ENCODE measurements around the gene UNC93B1.
"Not testable (repeated sequence)": the region's sequence is repeated elsewhere in the genome, so short reads cannot be mapped to it uniquely, and the experiment has no call there.

The UNC93B1 gene

GRCh38 chr11:67982255-67982857 is 21.5 kb downstream of the UNC93B1 start:
- DNase-seq: not testable (repeated sequence)

- DNase-seq: not testable (repeated sequence)
Measured at GRCh38 chr11:67981226-67981625, 22.7 kb downstream of the UNC93B1 start.

GRCh38 chr11:67978766-67979418 is 25.0 kb downstream of the UNC93B1 start:
- DNase-seq: not testable (repeated sequence)

GRCh38 chr11:67974746-67975145 is 29.2 kb downstream of the UNC93B1 start:
- not testable (repeated sequence) for DNase-seq

GRCh38 chr11:67965830-67966348 is 38.0 kb downstream of the UNC93B1 start:
- not testable (repeated sequence) for DNase-seq

- DNase-seq: not testable (repeated sequence)
Measured at GRCh38 chr11:67964746-67965145, 39.2 kb downstream of the UNC93B1 start.

GRCh38 chr11:67963879-67964278 is 40.0 kb downstream of the UNC93B1 start:
- not testable (repeated sequence) for DNase-seq

GRCh38 chr11:67963217-67963616 is 40.7 kb downstream of the UNC93B1 start:
- DNase-seq: not testable (repeated sequence)

GRCh38 chr11:67956236-67956635 is 47.7 kb downstream of the UNC93B1 start:
- not testable (repeated sequence) for DNase-seq

- peak; percentile 49 for DNase-seq
Measured at GRCh38 chr11:67955461-67956007, 48.4 kb downstream of the UNC93B1 start.

GRCh38 chr11:67954971-67955370 is 48.9 kb downstream of the UNC93B1 start:
- not testable (repeated sequence) for DNase-seq

- DNase-seq: not testable (repeated sequence)
Measured at GRCh38 chr11:67954251-67954650, 49.6 kb downstream of the UNC93B1 start.

GRCh38 chr11:67950705-67951104 is 53.2 kb downstream of the UNC93B1 start:
- not testable (repeated sequence) for DNase-seq

- not testable (repeated sequence) for DNase-seq
Measured at GRCh38 chr11:67947785-67948184, 56.1 kb downstream of the UNC93B1 start.

GRCh38 chr11:67946403-67946802 is 57.5 kb downstream of the UNC93B1 start:
- not testable (repeated sequence) for DNase-seq

- DNase-seq: not testable (repeated sequence)
Measured at GRCh38 chr11:67943406-67943805, 60.5 kb downstream of the UNC93B1 start.

Data from fibroblast of skin of right quadriceps (primary cell).